ENCODE data around the gene SKAP1. TPM values are rescaled to one million over a fixed set of nuclear protein-coding genes. Genes with fewer than 3 reads are reported as not detected.

Gene SKAP1
- total RNA-seq, 2 experiments from 2014 or later, result 1.2 TPM; not detected in 1

DNA sequence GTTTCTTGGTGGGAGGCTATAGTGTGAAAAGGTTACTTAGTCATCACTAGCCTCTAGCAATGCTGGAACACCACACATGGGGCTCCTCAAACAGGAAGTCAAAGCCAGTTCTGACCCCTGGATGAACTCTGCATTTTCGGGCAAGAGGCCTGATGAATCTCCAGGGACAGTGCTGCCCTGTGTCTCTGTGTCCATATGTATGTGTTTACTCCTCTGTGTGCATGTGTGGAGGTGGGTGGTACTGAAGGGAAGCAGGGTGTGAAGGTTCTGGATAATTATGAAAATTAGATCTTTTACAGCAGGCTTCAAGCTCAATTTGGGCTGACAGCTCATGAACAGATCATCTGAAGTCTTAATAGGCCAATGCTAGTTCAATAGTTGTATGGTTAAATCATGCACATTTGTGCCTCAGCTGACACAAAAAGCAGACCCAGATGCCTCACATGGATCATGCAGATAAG lies 188.9 kb downstream of the SKAP1 start:
- TF ChIP-seq EZH2phosphoT487 (IDR thresholded peaks at IDR 0.05; ENCODE audit: borderline replicate concordance, low read depth, low read length), result no peak
- TF ChIP-seq, protein P1, sequence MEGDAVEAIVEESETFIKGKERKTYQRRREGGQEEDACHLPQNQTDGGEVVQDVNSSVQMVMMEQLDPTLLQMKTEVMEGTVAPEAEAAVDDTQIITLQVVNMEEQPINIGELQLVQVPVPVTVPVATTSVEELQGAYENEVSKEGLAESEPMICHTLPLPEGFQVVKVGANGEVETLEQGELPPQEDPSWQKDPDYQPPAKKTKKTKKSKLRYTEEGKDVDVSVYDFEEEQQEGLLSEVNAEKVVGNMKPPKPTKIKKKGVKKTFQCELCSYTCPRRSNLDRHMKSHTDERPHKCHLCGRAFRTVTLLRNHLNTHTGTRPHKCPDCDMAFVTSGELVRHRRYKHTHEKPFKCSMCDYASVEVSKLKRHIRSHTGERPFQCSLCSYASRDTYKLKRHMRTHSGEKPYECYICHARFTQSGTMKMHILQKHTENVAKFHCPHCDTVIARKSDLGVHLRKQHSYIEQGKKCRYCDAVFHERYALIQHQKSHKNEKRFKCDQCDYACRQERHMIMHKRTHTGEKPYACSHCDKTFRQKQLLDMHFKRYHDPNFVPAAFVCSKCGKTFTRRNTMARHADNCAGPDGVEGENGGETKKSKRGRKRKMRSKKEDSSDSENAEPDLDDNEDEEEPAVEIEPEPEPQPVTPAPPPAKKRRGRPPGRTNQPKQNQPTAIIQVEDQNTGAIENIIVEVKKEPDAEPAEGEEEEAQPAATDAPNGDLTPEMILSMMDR (conservative IDR thresholded peaks at IDR 0.05; ENCODE audit: low read length), result no peak
- no peaks in the 10 kb centered on the region for H3K9me2 ChIP-seq (ENCODE audit: insufficient read depth, low read length)
- ChIA-PET CTCF (ENCODE audit: unreplicated experiment) (no interaction called here), POLR2A (no interaction called here)
- no peaks in the 10 kb centered on the region for H4K20me1 ChIP-seq (ENCODE audit: insufficient read depth, low read length)
- peaks cover 5% of the 10 kb centered on the region for H3K4me1 ChIP-seq (ENCODE audit: insufficient read depth, low read length, poor library complexity, severe bottlenecking)
- H3K4me3 ChIP-seq (ENCODE audit: low read depth, low read length, poor library complexity, severe bottlenecking), result no peak overlapping the region
- peak overlapping the region; percentile 47; the same call in 1 of the 2 replicates for H2AFZ ChIP-seq (ENCODE audit: low read length)
- intact Hi-C loops (cut with micrococcal nuclease; ENCODE audit: unreplicated experiment), result no loop called here
- no peaks in the 10 kb centered on the region for H3K36me3 ChIP-seq (ENCODE audit: insufficient read depth, low read length)
- no peak overlapping the region for H3K4me2 ChIP-seq (ENCODE audit: low read length)
- H3K9me3 ChIP-seq (ENCODE audit: low read length), result no peaks in the 10 kb centered on the region
- no peak for DNase-seq (ENCODE audit: low spot score)
- BruUV-seq (replicated peaks), result no TSS peak
- H3K27ac ChIP-seq (ENCODE audit: low read depth, low read length, poor library complexity, severe bottlenecking), result no peak overlapping the region
- H3K79me2 ChIP-seq (ENCODE audit: insufficient read depth, low read depth, low read length), result no peaks in the 10 kb centered on the region

DNA sequence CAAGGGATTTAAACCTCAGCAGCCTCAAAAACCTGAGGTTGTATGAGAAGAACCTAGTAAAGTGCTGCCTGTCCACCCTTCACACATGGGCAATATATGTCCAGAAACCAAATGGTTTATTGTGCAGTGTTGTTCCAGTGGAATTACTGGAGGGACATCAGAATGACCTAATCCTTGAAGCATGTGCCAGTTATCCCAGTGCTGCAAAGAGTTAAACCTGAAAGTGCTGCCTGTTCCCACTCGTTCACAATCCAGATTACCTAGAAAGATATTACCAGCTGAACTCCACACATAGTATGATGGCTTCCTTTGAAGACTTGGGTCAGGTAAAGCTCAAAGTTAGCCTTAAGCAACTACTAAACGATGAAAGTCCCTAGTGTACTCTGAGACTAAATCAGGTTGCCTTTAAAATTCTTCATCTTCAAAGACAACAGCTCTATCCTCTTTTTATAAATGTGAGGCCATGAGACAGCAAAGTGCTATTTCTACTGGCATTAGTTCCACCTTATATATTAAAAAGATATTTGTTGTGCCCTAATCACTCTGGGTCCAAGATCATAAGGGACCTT lies 189.4 kb downstream of the SKAP1 start:
- no peaks in the 10 kb centered on the region for H3K9me3 ChIP-seq (ENCODE audit: low read length)
- no peaks in the 10 kb centered on the region for H3K36me3 ChIP-seq (ENCODE audit: insufficient read depth, low read length)
- no peaks in the 10 kb centered on the region for H3K79me2 ChIP-seq (ENCODE audit: insufficient read depth, low read depth, low read length)
- no TSS peak for BruUV-seq (replicated peaks)
- H2AFZ ChIP-seq (ENCODE audit: low read length), result peak overlapping the region; percentile 47; the same call in 1 of the 2 replicates
- H3K27ac ChIP-seq (ENCODE audit: low read depth, low read length, poor library complexity, severe bottlenecking), result no peak overlapping the region
- no peak overlapping the region for H3K4me2 ChIP-seq (ENCODE audit: low read length)
- TF ChIP-seq, protein P1 (conservative IDR thresholded peaks at IDR 0.05; ENCODE audit: low read length), result no peak
- TF ChIP-seq EZH2phosphoT487 (IDR thresholded peaks at IDR 0.05; ENCODE audit: borderline replicate concordance, low read depth, low read length), result no peak
- peaks cover 5% of the 10 kb centered on the region for H3K4me1 ChIP-seq (ENCODE audit: insufficient read depth, low read length, poor library complexity, severe bottlenecking)
- ChIA-PET POLR2A (no interaction called here), CTCF (ENCODE audit: unreplicated experiment) (no interaction called here)
- H3K9me2 ChIP-seq (ENCODE audit: insufficient read depth, low read length), result no peaks in the 10 kb centered on the region
- no peak for DNase-seq (ENCODE audit: low spot score)
- intact Hi-C loops (cut with micrococcal nuclease; ENCODE audit: unreplicated experiment), result no loop called here
- no peak overlapping the region for H3K4me3 ChIP-seq (ENCODE audit: low read depth, low read length, poor library complexity, severe bottlenecking)
- no peaks in the 10 kb centered on the region for H4K20me1 ChIP-seq (ENCODE audit: insufficient read depth, low read length)

DNA sequence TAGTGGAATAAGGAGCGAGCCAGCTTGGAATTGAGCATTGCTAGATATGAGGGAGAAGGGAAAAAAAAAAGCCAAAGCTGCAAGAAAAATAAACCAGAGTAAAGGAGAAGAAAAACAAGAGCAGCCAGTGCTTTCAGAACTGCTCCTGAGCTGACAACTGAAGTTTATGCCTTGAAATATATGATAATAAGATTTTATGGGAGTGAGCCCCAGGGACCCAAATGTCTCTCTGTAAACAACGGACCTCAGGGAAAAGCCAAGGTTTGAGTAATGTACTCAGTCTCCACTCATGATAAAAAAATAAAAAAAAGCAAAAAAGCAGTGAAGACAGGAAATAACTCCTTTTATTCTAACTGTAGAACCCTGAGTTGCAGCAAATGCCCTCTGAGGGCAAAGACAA lies 189.9 kb downstream of the SKAP1 start:
- Histone ChIP-seq H3K4me2 (ENCODE audit: low read length) (no peak overlapping the region), H3K27ac (ENCODE audit: low read depth, low read length, poor library complexity, severe bottlenecking) (no peak overlapping the region), H3K36me3 (ENCODE audit: insufficient read depth, low read length) (no peaks in the 10 kb centered on the region), H2AFZ (ENCODE audit: low read length) (no peak overlapping the region), H3K4me1 (ENCODE audit: insufficient read depth, low read length, poor library complexity, severe bottlenecking) (peaks cover 5% of the 10 kb centered on the region), H3K9me2 (ENCODE audit: insufficient read depth, low read length) (no peaks in the 10 kb centered on the region), H3K4me3 (ENCODE audit: low read depth, low read length, poor library complexity, severe bottlenecking) (no peak overlapping the region), H3K79me2 (ENCODE audit: insufficient read depth, low read depth, low read length) (no peaks in the 10 kb centered on the region), H3K9me3 (ENCODE audit: low read length) (no peaks in the 10 kb centered on the region), H4K20me1 (ENCODE audit: insufficient read depth, low read length) (no peaks in the 10 kb centered on the region)
- DNase-seq (ENCODE audit: low spot score), result no peak
- BruUV-seq (replicated peaks), result no TSS peak
- ChIA-PET POLR2A (interaction anchor here (0.7 kb wide), 1 partner anchor 465 kb away, joined by 6 read pairs; no protein-coding TSS in a partner anchor), CTCF (ENCODE audit: unreplicated experiment) (interaction anchor here (0.6 kb wide), 1 partner anchor 280 kb away, joined by 4 read pairs; no protein-coding TSS in a partner anchor)
- intact Hi-C loops (cut with micrococcal nuclease; ENCODE audit: unreplicated experiment), result no loop called here
- TF ChIP-seq, protein P1 (conservative IDR thresholded peaks at IDR 0.05; ENCODE audit: low read length), result no peak
- TF ChIP-seq EZH2phosphoT487 (IDR thresholded peaks at IDR 0.05; ENCODE audit: borderline replicate concordance, low read depth, low read length), result no peak

Data from OCI-LY7 (cell line).